Adrenal gland (tissue), 5 donors: Measurements from ENCODE around the gene C13orf46.

Experiments used
- CTCF ChIP-seq, 6 experiments: fragments of 450-650 bp in 4 of 6; fragments of 200-600 bp in 2 of 6; sonication (generic) in 1 of 6; IDR thresholded peaks; 1 replicate in 5 of 6; 2 replicates in 1 of 6; pipeline versions ENCODE4 v1.5.1 to v1.8.0; 2016 to 2021; ENCODE audit warnings: antibody characterized with exemption in 6 of 6, mild to moderate bottlenecking in 2 of 6, moderate library complexity in 1 of 6
- POLR2A ChIP-seq, 2 donors: fragments of 450-650 bp; IDR thresholded peaks; one replicate each; pipeline ENCODE4 v1.6.1; 2017; ENCODE audit warnings: antibody characterized with exemption in 2 of 2, mild to moderate bottlenecking in 2 of 2, moderate library complexity in 1 of 2
- donor health status: DM: no; HTN: no; CAD: no.

GRCh38 chr13:113950451-113951245 is 23.2 kb downstream of the C13orf46 start:
- TF ChIP-seq POLR2A (IDR thresholded peaks at IDR 0.05): no peak
- no peak for TF ChIP-seq CTCF (IDR thresholded peaks at IDR 0.05)
